A549 (cell line): ENCODE results near the gene SHROOM4.

Experiments
- CHD4 ChIP-seq: fragments of 200-600 bp; sonication (generic); IDR thresholded peaks from 2 replicates; pipeline ENCODE4 v1.6.1; 2016; ENCODE audit warnings: antibody characterized with exemption, mild to moderate bottlenecking, borderline replicate concordance
- HMGXB4 ChIP-seq: fragments of 250-450 bp; sonication (Bioruptor Pico); IDR thresholded peaks from 2 replicates; pipeline ENCODE4 v1.5.0; 2021; ENCODE audit warnings: mild to moderate bottlenecking, moderate library complexity, borderline replicate concordance
- KDM1A ChIP-seq: fragments of 200-600 bp; sonication (generic); IDR thresholded peaks from 2 replicates; pipeline ENCODE4 v1.6.1; 2016; ENCODE audit warnings: low read depth, mild to moderate bottlenecking
- MAFK ChIP-seq: fragments of 450-650 bp; IDR thresholded peaks from 2 replicates; pipeline ENCODE4 v1.6.1; 2014; ENCODE audit not compliant: partially characterized antibody
- MYC ChIP-seq: IDR thresholded peaks from 2 replicates; pipeline ENCODE4 v1.6.1; 2012; ENCODE audit warnings: mild to moderate bottlenecking, inconsistent platforms, low read length, improper control_type of control experiment, borderline replicate concordance
- POLR2A ChIP-seq: IDR thresholded peaks from 2 replicates; pipeline ENCODE4 v1.6.1; 2012; ENCODE audit warnings: mild to moderate bottlenecking, low read length
- RAD21 ChIP-seq, 2 experiments: fragments of >200 bp in 1 of 2; sonication (Bioruptor Twin) in 1 of 2; formaldehyde crosslinking in 1 of 2; IDR thresholded peaks in 1 of 2; conservative IDR thresholded peaks in 1 of 2; 2 replicates in 1 of 2; 3 replicates in 1 of 2; pipeline ENCODE4 v1.6.1; 2012 to 2018; ENCODE audit warnings: inconsistent platforms in 1 of 2
- RCOR1 ChIP-seq: fragments of 150-350 bp; IDR thresholded peaks from 2 replicates; pipeline ENCODE4 v1.6.1; 2014; ENCODE audit warnings: antibody characterized with exemption, low read length, low read depth
- SREBF2 ChIP-seq: fragments of 450-650 bp; IDR thresholded peaks from 2 replicates; pipeline ENCODE4 v1.6.1; 2014; ENCODE audit warnings: mild to moderate bottlenecking, moderate library complexity
- TF ChIP-seq, protein P1 (sequence below): fragments of >200 bp; sonication (Bioruptor Twin); formaldehyde crosslinking; IDR thresholded peaks from 3 replicates; pipeline ENCODE4 v1.5.1; 2016
- TF ChIP-seq, protein P2 (sequence below): fragments of 200-600 bp; sonication (generic); IDR thresholded peaks from 2 replicates; pipeline ENCODE4 v1.6.1; 2016; ENCODE audit warnings: antibody characterized with exemption, mild to moderate bottlenecking, moderate library complexity

- no peak for TF ChIP-seq SREBF2
- TF ChIP-seq, protein P1, sequence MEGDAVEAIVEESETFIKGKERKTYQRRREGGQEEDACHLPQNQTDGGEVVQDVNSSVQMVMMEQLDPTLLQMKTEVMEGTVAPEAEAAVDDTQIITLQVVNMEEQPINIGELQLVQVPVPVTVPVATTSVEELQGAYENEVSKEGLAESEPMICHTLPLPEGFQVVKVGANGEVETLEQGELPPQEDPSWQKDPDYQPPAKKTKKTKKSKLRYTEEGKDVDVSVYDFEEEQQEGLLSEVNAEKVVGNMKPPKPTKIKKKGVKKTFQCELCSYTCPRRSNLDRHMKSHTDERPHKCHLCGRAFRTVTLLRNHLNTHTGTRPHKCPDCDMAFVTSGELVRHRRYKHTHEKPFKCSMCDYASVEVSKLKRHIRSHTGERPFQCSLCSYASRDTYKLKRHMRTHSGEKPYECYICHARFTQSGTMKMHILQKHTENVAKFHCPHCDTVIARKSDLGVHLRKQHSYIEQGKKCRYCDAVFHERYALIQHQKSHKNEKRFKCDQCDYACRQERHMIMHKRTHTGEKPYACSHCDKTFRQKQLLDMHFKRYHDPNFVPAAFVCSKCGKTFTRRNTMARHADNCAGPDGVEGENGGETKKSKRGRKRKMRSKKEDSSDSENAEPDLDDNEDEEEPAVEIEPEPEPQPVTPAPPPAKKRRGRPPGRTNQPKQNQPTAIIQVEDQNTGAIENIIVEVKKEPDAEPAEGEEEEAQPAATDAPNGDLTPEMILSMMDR: peak; percentile 42; the same call in 2 of the 3 replicates
- no peak for TF ChIP-seq POLR2A
- TF ChIP-seq MAFK: no peak
- no peak for TF ChIP-seq RCOR1
- TF ChIP-seq CHD4: no peak
- TF ChIP-seq MYC: no peak
- no peak for TF ChIP-seq HMGXB4
- no peak for TF ChIP-seq KDM1A
- TF ChIP-seq, protein P2, sequence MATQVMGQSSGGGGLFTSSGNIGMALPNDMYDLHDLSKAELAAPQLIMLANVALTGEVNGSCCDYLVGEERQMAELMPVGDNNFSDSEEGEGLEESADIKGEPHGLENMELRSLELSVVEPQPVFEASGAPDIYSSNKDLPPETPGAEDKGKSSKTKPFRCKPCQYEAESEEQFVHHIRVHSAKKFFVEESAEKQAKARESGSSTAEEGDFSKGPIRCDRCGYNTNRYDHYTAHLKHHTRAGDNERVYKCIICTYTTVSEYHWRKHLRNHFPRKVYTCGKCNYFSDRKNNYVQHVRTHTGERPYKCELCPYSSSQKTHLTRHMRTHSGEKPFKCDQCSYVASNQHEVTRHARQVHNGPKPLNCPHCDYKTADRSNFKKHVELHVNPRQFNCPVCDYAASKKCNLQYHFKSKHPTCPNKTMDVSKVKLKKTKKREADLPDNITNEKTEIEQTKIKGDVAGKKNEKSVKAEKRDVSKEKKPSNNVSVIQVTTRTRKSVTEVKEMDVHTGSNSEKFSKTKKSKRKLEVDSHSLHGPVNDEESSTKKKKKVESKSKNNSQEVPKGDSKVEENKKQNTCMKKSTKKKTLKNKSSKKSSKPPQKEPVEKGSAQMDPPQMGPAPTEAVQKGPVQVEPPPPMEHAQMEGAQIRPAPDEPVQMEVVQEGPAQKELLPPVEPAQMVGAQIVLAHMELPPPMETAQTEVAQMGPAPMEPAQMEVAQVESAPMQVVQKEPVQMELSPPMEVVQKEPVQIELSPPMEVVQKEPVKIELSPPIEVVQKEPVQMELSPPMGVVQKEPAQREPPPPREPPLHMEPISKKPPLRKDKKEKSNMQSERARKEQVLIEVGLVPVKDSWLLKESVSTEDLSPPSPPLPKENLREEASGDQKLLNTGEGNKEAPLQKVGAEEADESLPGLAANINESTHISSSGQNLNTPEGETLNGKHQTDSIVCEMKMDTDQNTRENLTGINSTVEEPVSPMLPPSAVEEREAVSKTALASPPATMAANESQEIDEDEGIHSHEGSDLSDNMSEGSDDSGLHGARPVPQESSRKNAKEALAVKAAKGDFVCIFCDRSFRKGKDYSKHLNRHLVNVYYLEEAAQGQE: no peak
- peak; percentile 55 to 66 for TF ChIP-seq RAD21 (conservative IDR thresholded peaks at IDR 0.05 in 1 of 2, IDR thresholded peaks at IDR 0.05 in 1 of 2)
Observed at GRCh38 chrX:50747471-50747900, 66.5 kb downstream of the SHROOM4 start.
